CD14-positive monocyte (primary cell): ENCODE measurements around the gene BMAL2. TPM values are rescaled to one million over a fixed set of nuclear protein-coding genes. Genes with fewer than 3 reads are reported as not detected.

Experiments used
- DNase-seq, 3 donors: peaks; one replicate each; pipeline ENCODE4 v3.0.0-alpha.2; 2011 to 2022
- H2AFZ ChIP-seq: 2 replicates; pipeline ENCODE4 v1.6.0; 2012; ENCODE audit warnings: mild to moderate bottlenecking, low read depth, low read length, inconsistent platforms; ENCODE audit not compliant: insufficient read depth, poor library complexity, severe bottlenecking
- H3K27ac ChIP-seq, 2 donors: 1 replicate in 1 of 2; 2 replicates in 1 of 2; pipeline ENCODE4 v1.5.1; 2012 to 2013; ENCODE audit warnings: low read length in 2 of 2, control low read depth in 1 of 2, inconsistent platforms in 1 of 2, low read depth in 1 of 2, mild to moderate bottlenecking in 1 of 2
- H3K27me3 ChIP-seq, 2 donors: one replicate each; pipeline versions ENCODE4 v1.6.0 to v1.6.1; 2011 to 2013; ENCODE audit warnings: low read length in 2 of 2; ENCODE audit not compliant: control insufficient read depth in 2 of 2, insufficient read depth in 2 of 2
- H3K36me3 ChIP-seq, 2 donors: replicated peaks in 1 of 2; 1 replicate in 1 of 2; 2 replicates in 1 of 2; pipeline versions ENCODE4 v1.5.1 to v1.6.1; 2012 to 2013; ENCODE audit warnings: low read length in 2 of 2, control low read depth in 1 of 2, inconsistent platforms in 1 of 2, mild to moderate bottlenecking in 1 of 2; ENCODE audit not compliant: insufficient read depth in 2 of 2, control insufficient read depth in 1 of 2
- H3K4me1 ChIP-seq, 2 donors: 1 replicate in 1 of 2; 2 replicates in 1 of 2; pipeline versions ENCODE4 v1.5.1 to v1.6.1; 2012 to 2013; ENCODE audit warnings: low read length in 2 of 2, control low read depth in 1 of 2, inconsistent platforms in 1 of 2, mild to moderate bottlenecking in 1 of 2, moderate library complexity in 1 of 2; ENCODE audit not compliant: insufficient read depth in 2 of 2, control insufficient read depth in 1 of 2
- H3K4me2 ChIP-seq: replicated peaks from 2 replicates; pipeline ENCODE3; 2012; ENCODE audit warnings: low read length, moderate library complexity, mild to moderate bottlenecking; ENCODE audit not compliant: poor library complexity, severe bottlenecking; ENCODE audit errors: extremely low read depth
- H3K4me3 ChIP-seq, 3 experiments: fragments of 200-600 bp in 1 of 3; sonication (generic) in 1 of 3; replicated peaks in 1 of 3; 1 replicate in 2 of 3; 2 replicates in 1 of 3; pipeline ENCODE4 v1.5.1; 2011 to 2013; ENCODE audit warnings: low read length in 3 of 3, mild to moderate bottlenecking in 3 of 3, control low read depth in 2 of 3, low read depth in 2 of 3, inconsistent platforms in 1 of 3, moderate library complexity in 1 of 3
- H3K79me2 ChIP-seq: 2 replicates; pipeline ENCODE4 v1.6.0; 2012; ENCODE audit warnings: mild to moderate bottlenecking, control low read depth, inconsistent platforms, low read length, moderate library complexity; ENCODE audit not compliant: insufficient read depth
- H3K9ac ChIP-seq: 2 replicates; pipeline ENCODE4 v1.6.0; 2017; ENCODE audit warnings: low read length, mild to moderate bottlenecking; ENCODE audit not compliant: insufficient read depth, poor library complexity, severe bottlenecking
- H3K9me3 ChIP-seq, 2 donors: replicated peaks in 1 of 2; 1 replicate in 1 of 2; 2 replicates in 1 of 2; pipeline versions ENCODE4 v1.5.1 to v1.6.1; 2012 to 2013; ENCODE audit warnings: low read length in 2 of 2, control low read depth in 1 of 2; ENCODE audit not compliant: control insufficient read depth in 1 of 2, insufficient read depth in 1 of 2
- H4K20me1 ChIP-seq: 2 replicates; pipeline ENCODE4 v1.6.0; 2012; ENCODE audit warnings: mild to moderate bottlenecking, low read length, control low read depth, moderate library complexity; ENCODE audit not compliant: insufficient read depth
- H3K27ac Mint-ChIP-seq, 7 donors: one replicate each; pipeline ENCODE4 v1.8.0; 2020; ENCODE audit warnings: mild to moderate bottlenecking in 7 of 7, mixed read lengths in 7 of 7, moderate library complexity in 6 of 7, inconsistent platforms in 2 of 7
- H3K27me3 Mint-ChIP-seq, 3 donors: one replicate each; pipeline ENCODE4 v1.8.0; 2021 to 2022; ENCODE audit warnings: low read depth in 3 of 3, mild to moderate bottlenecking in 3 of 3, mixed read lengths in 3 of 3, moderate library complexity in 3 of 3, inconsistent platforms in 1 of 3
- H3K36me3 Mint-ChIP-seq, 2 donors: one replicate each; pipeline ENCODE4 v1.8.0; 2020; ENCODE audit warnings: mixed read lengths in 2 of 2, inconsistent platforms in 1 of 2, mild to moderate bottlenecking in 1 of 2
- H3K4me1 Mint-ChIP-seq: one replicate; pipeline ENCODE4 v1.8.0; 2020; ENCODE audit warnings: mild to moderate bottlenecking, mixed read lengths
- H3K4me3 Mint-ChIP-seq, 2 donors: one replicate each; pipeline ENCODE4 v1.8.0; 2020; ENCODE audit warnings: mild to moderate bottlenecking in 2 of 2, mixed read lengths in 2 of 2, moderate library complexity in 1 of 2
- H3K9me3 Mint-ChIP-seq, 7 donors: one replicate each; pipeline ENCODE4 v1.8.0; 2020 to 2022; ENCODE audit warnings: mixed read lengths in 7 of 7, mild to moderate bottlenecking in 6 of 7, moderate library complexity in 6 of 7, inconsistent platforms in 2 of 7
- WGBS: methylation state at CpG from one replicate; pipeline ENCODE4 v1.1.5; 2013; ENCODE audit warnings: missing lambda C conversion rate; ENCODE audit not compliant: insufficient coverage; 5-methylcytosine and 5-hydroxymethylcytosine counted together
- intact Hi-C, 2 donors: fragments of 100-400 bp; cut with micrococcal nuclease; formaldehyde crosslinking; loops; one replicate each; pipeline versions ENCODE4 v1.15.0 to v1.15.1; 2023
- polyA minus RNA-seq: library from RNA; depleted of rRNA, polyadenylated mRNA; stranded (reverse); fragments of >200 nt; gene quantifications from 2 replicates; pipeline ENCODE4 v1.2.3, GENCODE V29; 2012
- polyA plus RNA-seq, 3 donors: library from polyadenylated mRNA; depleted of rRNA in 1 of 3; unstranded in 2 of 3; stranded (reverse) in 1 of 3; fragments of 300-500 nt in 2 of 3; fragments of >200 nt in 1 of 3; fragmentation: Illumina TruSeq in 2 of 3; gene quantifications; 1 replicate in 2 of 3; 2 replicates in 1 of 3; pipeline ENCODE4 v1.2.3, GENCODE V29; 2012 to 2021
- total RNA-seq, 12 experiments: library from RNA in 1 of 12; stranded (reverse) in 1 of 12; fragments of 120-200 nt in 1 of 12; gene quantifications; one replicate each; pipeline ENCODE4 v1.2.4 and lab custom pipeline; 2013 to 2026; ENCODE audit warnings: mixed read lengths in 6 of 12, inconsistent platforms in 1 of 12
- TF ChIP-seq, protein P1 (sequence below): fragments of 200-600 bp; IDR thresholded peaks from one replicate; pipeline ENCODE4 v1.8.0; 2022; ENCODE audit warnings: antibody characterized with exemption, mild to moderate bottlenecking

BMAL2 gene
- 2.4 TPM for total RNA-seq (2013)
- polyA plus RNA-seq: 1 to 10 TPM in 2 of 3 donors, under 1 TPM in 1; 0.55 to 2.1 (median 1.8) TPM
- 0.40 and 0.83 TPM in 2 replicates for polyA minus RNA-seq
- total RNA-seq (lab: John Stamatoyannopoulos, UW): 4.8 to 32.0 (median 7.3) reads per million in 11 experiments

DNA sequence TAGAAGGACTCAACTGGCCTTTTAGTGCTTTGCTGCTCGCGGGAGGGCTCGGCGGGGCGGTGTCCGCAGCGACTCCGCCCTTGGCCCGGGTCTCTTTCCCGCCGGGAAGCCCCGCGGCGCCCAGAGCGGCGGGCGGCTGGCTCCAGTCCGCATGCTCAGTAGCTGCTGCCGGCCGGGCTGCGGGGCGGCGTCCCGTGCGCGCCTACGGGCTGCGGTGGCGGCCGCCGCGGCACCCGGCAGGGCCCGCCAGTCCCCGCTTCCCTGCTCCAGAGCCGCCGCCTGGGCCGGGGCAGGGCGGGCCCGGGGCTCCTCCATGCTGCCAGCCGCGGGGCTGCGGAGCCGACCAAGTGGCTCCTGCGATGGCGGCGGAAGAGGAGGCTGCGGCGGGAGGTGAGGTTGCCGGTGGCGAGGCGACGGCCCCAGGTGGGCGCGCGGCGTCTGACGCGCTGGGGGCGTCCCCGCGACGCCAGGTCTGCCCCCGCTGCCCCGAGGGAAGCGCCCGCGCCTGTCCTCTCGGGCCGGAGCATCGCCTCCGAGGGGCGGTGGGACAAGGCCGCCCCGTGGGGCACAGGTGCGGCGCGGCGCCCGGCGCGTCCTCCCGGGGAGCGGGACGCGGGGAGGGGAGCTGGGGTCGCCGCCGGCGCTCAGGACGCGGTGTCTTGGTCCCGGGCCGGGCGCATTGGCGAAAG is at the start of gene BMAL2:
TSS of gene BMAL2 (plus strand) at position 123 of the 689 bp plus-strand sequence. CDS start at position 360, 237 bp downstream.
- H3K27me3 Mint-ChIP-seq: peaks cover 11 to 31% (median 16%) of the 10 kb centered on the region in 3 donors
- peaks cover 26% of the 10 kb centered on the region for H3K4me1 Mint-ChIP-seq
- intact Hi-C loops: no loop called here

GRCh38 chr12:27284021-27284420 is 48.6 kb upstream of the BMAL2 start:
- Histone ChIP-seq H3K4me1 (peaks cover 10 to 14% of the 10 kb centered on the region in 2 donors), H3K27ac (no peak overlapping the region), H3K27me3 (no peaks in the 10 kb centered on the region), H3K9me3 (no peaks in the 10 kb centered on the region), H3K4me2 (no peak overlapping the region), H4K20me1 (peaks cover 98% of the 10 kb centered on the region), H3K9ac (no peak overlapping the region), H2AFZ (no peak overlapping the region), H3K79me2 (peaks cover 56% of the 10 kb centered on the region), H3K36me3 (peaks cover 2 to 23% of the 10 kb centered on the region in 2 donors), H3K4me3 (no peak overlapping the region)
- 100% methylated on average over 3 of the region's 3 CpGs for WGBS
- no peaks in the 10 kb centered on the region for H3K9me3 Mint-ChIP-seq
- TF ChIP-seq, protein P1, sequence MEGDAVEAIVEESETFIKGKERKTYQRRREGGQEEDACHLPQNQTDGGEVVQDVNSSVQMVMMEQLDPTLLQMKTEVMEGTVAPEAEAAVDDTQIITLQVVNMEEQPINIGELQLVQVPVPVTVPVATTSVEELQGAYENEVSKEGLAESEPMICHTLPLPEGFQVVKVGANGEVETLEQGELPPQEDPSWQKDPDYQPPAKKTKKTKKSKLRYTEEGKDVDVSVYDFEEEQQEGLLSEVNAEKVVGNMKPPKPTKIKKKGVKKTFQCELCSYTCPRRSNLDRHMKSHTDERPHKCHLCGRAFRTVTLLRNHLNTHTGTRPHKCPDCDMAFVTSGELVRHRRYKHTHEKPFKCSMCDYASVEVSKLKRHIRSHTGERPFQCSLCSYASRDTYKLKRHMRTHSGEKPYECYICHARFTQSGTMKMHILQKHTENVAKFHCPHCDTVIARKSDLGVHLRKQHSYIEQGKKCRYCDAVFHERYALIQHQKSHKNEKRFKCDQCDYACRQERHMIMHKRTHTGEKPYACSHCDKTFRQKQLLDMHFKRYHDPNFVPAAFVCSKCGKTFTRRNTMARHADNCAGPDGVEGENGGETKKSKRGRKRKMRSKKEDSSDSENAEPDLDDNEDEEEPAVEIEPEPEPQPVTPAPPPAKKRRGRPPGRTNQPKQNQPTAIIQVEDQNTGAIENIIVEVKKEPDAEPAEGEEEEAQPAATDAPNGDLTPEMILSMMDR: no peak
- peaks cover 0 to 3% (median 0%) of the 10 kb centered on the region in 3 donors for H3K27me3 Mint-ChIP-seq
- H3K4me3 Mint-ChIP-seq: no peak overlapping the region
- H3K4me1 Mint-ChIP-seq: peaks cover 13% of the 10 kb centered on the region
- H3K36me3 Mint-ChIP-seq: peaks cover 16 to 17% of the 10 kb centered on the region in 2 donors
- no peak overlapping the region for H3K27ac Mint-ChIP-seq
- intact Hi-C loops: no loop called here
- no peak for DNase-seq

More for the DNA sequence above, at the start of gene BMAL2:
- Histone ChIP-seq H3K79me2 (no peaks in the 10 kb centered on the region), H3K27ac (peak within 1 kb of the TSS in 1 of 2 donors; percentile 39), H3K9me3 (no peaks in the 10 kb centered on the region), H3K4me2 (peak within 1 kb of the TSS; percentile 87), H3K9ac (peak within 1 kb of the TSS; percentile 71), H3K4me3 (peak within 1 kb of the TSS; percentile 45 to 83 (median 57)), H3K27me3 (peaks cover 12 to 16% of the 10 kb centered on the region in 2 donors), H2AFZ (peak within 1 kb of the TSS; percentile 93), H3K4me1 (peaks cover 25 to 34% of the 10 kb centered on the region in 2 donors), H4K20me1 (no peaks in the 10 kb centered on the region), H3K36me3 (no peaks in the 10 kb centered on the region)
- TF ChIP-seq, protein P1: no peak
- H3K4me3 Mint-ChIP-seq: peak within 1 kb of the TSS; percentile 89 to 93
- under 1% methylated on average over 89 of the region's 96 CpGs for WGBS
- peak within 1 kb of the TSS; percentile 62 to 88 (median 73) for H3K27ac Mint-ChIP-seq
- peaks cover 0 to 2% (median 0%) of the 10 kb centered on the region in 7 donors for H3K9me3 Mint-ChIP-seq
- H3K36me3 Mint-ChIP-seq: peaks cover 2 to 5% of the 10 kb centered on the region in 2 donors
- peak in 2 of 3 donors; percentile 23 to 58 for DNase-seq
